GM12875 (cell line): ENCODE results near the gene CFAP410.

Experiments
- H3K4me3 ChIP-seq: one replicate; pipeline ENCODE4 v1.5.1; 2011; ENCODE audit warnings: low read depth, low read length, control low read depth
- CTCF ChIP-seq: IDR thresholded peaks from 2 replicates; pipeline ENCODE4 v1.5.1; 2011; ENCODE audit warnings: low read depth, mild to moderate bottlenecking, control low read depth, inconsistent platforms, low read length, moderate library complexity, borderline replicate concordance; ENCODE audit not compliant: insufficient read depth

The CFAP410 gene

GRCh38 chr21:44291936-44292811, 47.0 kb downstream of the CFAP410 start:
- TF ChIP-seq CTCF, result no peak
- H3K4me3 ChIP-seq, result no peak overlapping the region

- no peak for TF ChIP-seq CTCF
- H3K4me3 ChIP-seq, result no peak overlapping the region
Observed at GRCh38 chr21:44291078-44291935, 47.9 kb downstream of the CFAP410 start.

GRCh38 chr21:44290327-44291077, 48.7 kb downstream of the CFAP410 start:
- H3K4me3 ChIP-seq, result no peak overlapping the region
- TF ChIP-seq CTCF, result no peak

GRCh38 chr21:44289381-44290010, 49.7 kb downstream of the CFAP410 start:
- no peak overlapping the region for H3K4me3 ChIP-seq
- no peak for TF ChIP-seq CTCF

- no peak for TF ChIP-seq CTCF
- no peak overlapping the region for H3K4me3 ChIP-seq
Observed at GRCh38 chr21:44288251-44289110, 50.7 kb downstream of the CFAP410 start.
